ENCODE data around the gene STK16. TPM values are rescaled to one million over a fixed set of nuclear protein-coding genes. Genes with fewer than 3 reads are reported as not detected.

STK16 gene
- total RNA-seq, 1 donor from 2014 or later, result 26.7 TPM

GRCh38 chr2:219221957-219222518, 23.2 kb upstream of the STK16 start:
- DNase-seq, result no peak
- no peaks in the 10 kb centered on the region for H3K27me3 ChIP-seq (ENCODE audit: low read depth)
- no peak overlapping the region for H3K4me3 ChIP-seq
- peaks cover 35% of the 10 kb centered on the region for H3K4me1 ChIP-seq
- H3K36me3 ChIP-seq, result peaks cover 76% of the 10 kb centered on the region
- intact Hi-C loops (cut with DNase I), result no loop called here
- TF ChIP-seq CTCF (IDR thresholded peaks at IDR 0.05), result no peak
- H3K27ac ChIP-seq, result no peak overlapping the region
- no peaks in the 10 kb centered on the region for H3K9me3 ChIP-seq
- ATAC-seq, result no peak

- Histone ChIP-seq H3K27me3 (ENCODE audit: low read depth) (no peaks in the 10 kb centered on the region), H3K27ac (no peak overlapping the region), H3K36me3 (peaks cover 78% of the 10 kb centered on the region), H3K4me1 (peaks cover 34% of the 10 kb centered on the region), H3K9me3 (no peaks in the 10 kb centered on the region), H3K4me3 (no peak overlapping the region)
- TF ChIP-seq CTCF (IDR thresholded peaks at IDR 0.05), result no peak
- ATAC-seq (no peak), DNase-seq (no peak)
- intact Hi-C loops (cut with DNase I), result no loop called here
Observed at GRCh38 chr2:219223831-219224610, 21.3 kb upstream of the STK16 start.

- ATAC-seq (no peak), DNase-seq (no peak)
- H3K27me3 ChIP-seq (ENCODE audit: low read depth), result no peaks in the 10 kb centered on the region
- intact Hi-C loops (cut with DNase I), result no loop called here
- H3K27ac ChIP-seq, result no peak overlapping the region
- no peak for TF ChIP-seq CTCF (IDR thresholded peaks at IDR 0.05)
- no peaks in the 10 kb centered on the region for H3K9me3 ChIP-seq
- H3K4me3 ChIP-seq, result no peak overlapping the region
- peaks cover 28% of the 10 kb centered on the region for H3K4me1 ChIP-seq
- H3K36me3 ChIP-seq, result peaks cover 68% of the 10 kb centered on the region
Observed at GRCh38 chr2:219225350-219225749, 19.9 kb upstream of the STK16 start.

- Histone ChIP-seq H3K27ac (peak overlapping the region; percentile 95), H3K4me3 (peak overlapping the region; percentile 69), H3K4me1 (peaks cover 39% of the 10 kb centered on the region), H3K9me3 (no peaks in the 10 kb centered on the region), H3K27me3 (ENCODE audit: low read depth) (no peaks in the 10 kb centered on the region), H3K36me3 (peaks cover 60% of the 10 kb centered on the region)
- TF ChIP-seq CTCF (IDR thresholded peaks at IDR 0.05), result no peak
- ATAC-seq (no peak), DNase-seq (no peak)
- intact Hi-C loops (cut with DNase I), result no loop called here
Observed at GRCh38 chr2:219228041-219228910, 17.0 kb upstream of the STK16 start.

- H3K4me1 ChIP-seq, result peaks cover 39% of the 10 kb centered on the region
- intact Hi-C loops (cut with DNase I), result no loop called here
- peak overlapping the region; percentile 95 for H3K27ac ChIP-seq
- H3K4me3 ChIP-seq, result peak overlapping the region; percentile 69
- no peak for TF ChIP-seq CTCF (IDR thresholded peaks at IDR 0.05)
- H3K36me3 ChIP-seq, result peaks cover 60% of the 10 kb centered on the region
- no peak for ATAC-seq
- no peaks in the 10 kb centered on the region for H3K9me3 ChIP-seq
- no peaks in the 10 kb centered on the region for H3K27me3 ChIP-seq (ENCODE audit: low read depth)
- no peak for DNase-seq
Observed at GRCh38 chr2:219228911-219229304, 16.4 kb upstream of the STK16 start.
